ENCODE measurements around the gene COQ9.

DNA sequence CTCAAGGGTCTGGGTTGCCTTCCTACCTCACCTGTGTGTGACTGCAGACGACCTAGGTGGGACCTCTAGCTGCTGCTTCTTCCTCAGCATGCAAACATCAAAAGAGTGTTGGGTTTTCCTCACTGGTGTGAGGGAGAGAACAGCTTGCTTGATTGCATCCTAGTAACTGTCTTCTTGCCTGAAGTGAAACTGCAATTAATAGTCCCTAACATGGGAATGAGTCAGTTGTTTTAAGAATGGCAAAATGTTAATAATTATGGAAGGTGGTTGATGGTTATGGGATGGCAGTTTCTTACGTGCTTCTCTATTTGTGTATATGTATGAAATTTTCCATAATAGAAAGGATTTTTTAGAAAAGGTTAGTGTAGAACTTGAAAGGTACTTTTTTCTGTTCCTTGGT lies 21.1 kb downstream of the COQ9 start:
- no peak for TF ChIP-seq POLR2A (IDR thresholded peaks at IDR 0.05)
- TF ChIP-seq, protein P1, sequence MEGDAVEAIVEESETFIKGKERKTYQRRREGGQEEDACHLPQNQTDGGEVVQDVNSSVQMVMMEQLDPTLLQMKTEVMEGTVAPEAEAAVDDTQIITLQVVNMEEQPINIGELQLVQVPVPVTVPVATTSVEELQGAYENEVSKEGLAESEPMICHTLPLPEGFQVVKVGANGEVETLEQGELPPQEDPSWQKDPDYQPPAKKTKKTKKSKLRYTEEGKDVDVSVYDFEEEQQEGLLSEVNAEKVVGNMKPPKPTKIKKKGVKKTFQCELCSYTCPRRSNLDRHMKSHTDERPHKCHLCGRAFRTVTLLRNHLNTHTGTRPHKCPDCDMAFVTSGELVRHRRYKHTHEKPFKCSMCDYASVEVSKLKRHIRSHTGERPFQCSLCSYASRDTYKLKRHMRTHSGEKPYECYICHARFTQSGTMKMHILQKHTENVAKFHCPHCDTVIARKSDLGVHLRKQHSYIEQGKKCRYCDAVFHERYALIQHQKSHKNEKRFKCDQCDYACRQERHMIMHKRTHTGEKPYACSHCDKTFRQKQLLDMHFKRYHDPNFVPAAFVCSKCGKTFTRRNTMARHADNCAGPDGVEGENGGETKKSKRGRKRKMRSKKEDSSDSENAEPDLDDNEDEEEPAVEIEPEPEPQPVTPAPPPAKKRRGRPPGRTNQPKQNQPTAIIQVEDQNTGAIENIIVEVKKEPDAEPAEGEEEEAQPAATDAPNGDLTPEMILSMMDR (IDR thresholded peaks at IDR 0.05) = no peak
- no peak for TF ChIP-seq POLR2AphosphoS5 (IDR thresholded peaks at IDR 0.05)
